HCT116 (cell line): ENCODE data around the gene GRK2. TPM values are rescaled to one million over a fixed set of nuclear protein-coding genes. Genes with fewer than 3 reads are reported as not detected.

Source experiments
- ATAC-seq: fragments of 200-7000 bp; cut with Tn5 transposase; 2 replicates; pipeline ENCODE4 v1.9.1; 2020; ENCODE audit warnings: mild to moderate bottlenecking, moderate library complexity
- BruUV-seq: library from RNA; stranded (reverse); fragments of 400-500 nt; replicated peaks from 2 replicates; lab custom pipeline; 2021; lab: Mats Ljungman, UMichigan
- CTCF ChIA-PET: fragments of 300-600 bp; sonication (Branson Sonifier 250); formaldehyde crosslinking; loops from one replicate; lab custom pipeline; 2021; ENCODE audit warnings: antibody characterized with exemption; lab: Charles Lee
- POLR2A ChIA-PET: fragments of 300-600, 350-600 bp; sonication (Branson Sonifier 250); formaldehyde crosslinking; loops from one replicate; lab custom pipeline; 2021; ENCODE audit warnings: antibody characterized with exemption; lab: Charles Lee
- RAD21 ChIA-PET, 2 experiments: fragments of 300-600 bp; sonication (Branson Sonifier 250); formaldehyde crosslinking; loops; one replicate each; lab custom pipeline; 2023; ENCODE audit warnings: low total read pairs in 2 of 2; ENCODE audit not compliant: uncharacterized antibody in 2 of 2, unreplicated experiment in 2 of 2, low non-redundant PET in 1 of 2; lab: Charles Lee
- DNase-seq: peaks from one replicate; pipeline ENCODE4 v3.0.0-alpha.2; 2010; ENCODE audit warnings: low read depth, low spot score
- H2AFZ ChIP-seq: fragments of 200-600 bp; shearing (Covaris generic), sonication (generic); 2 replicates; pipeline ENCODE4 v1.6.1; 2017; ENCODE audit warnings: low read depth, mixed run types, mixed read lengths, antibody characterized with exemption, low read length; ENCODE audit not compliant: poor library complexity, severe bottlenecking
- H3K27ac ChIP-seq: 2 replicates; pipeline ENCODE4 v1.5.1; 2012; ENCODE audit warnings: low read depth, low read length
- H3K27me3 ChIP-seq: fragments of 200-600 bp; sonication (generic); 2 replicates; pipeline ENCODE4 v1.6.1; 2016; ENCODE audit warnings: mixed run types, low read length, mixed read lengths; ENCODE audit not compliant: insufficient read depth
- H3K36me3 ChIP-seq, 2 experiments: fragments of 200-500 bp in 1 of 2; fragments of 200-600 bp in 1 of 2; sonication (Bioruptor generic) in 1 of 2; sonication (generic) in 1 of 2; 2 replicates each; pipeline versions ENCODE4 v1.5.1 to v1.6.1; 2014 to 2016; ENCODE audit warnings: low read length in 2 of 2, inconsistent platforms in 1 of 2, mixed read lengths in 1 of 2, mixed run types in 1 of 2; ENCODE audit not compliant: insufficient read depth in 2 of 2, control insufficient read depth in 1 of 2
- H3K4me1 ChIP-seq, 2 experiments: fragments of 200-600 bp in 1 of 2; sonication (generic) in 1 of 2; 2 replicates each; pipeline versions ENCODE4 v1.5.1 to v1.6.1; 2012 to 2017; ENCODE audit warnings: low read length in 2 of 2, inconsistent platforms in 1 of 2, mild to moderate bottlenecking in 1 of 2, mixed read lengths in 1 of 2, mixed run types in 1 of 2, moderate library complexity in 1 of 2; ENCODE audit not compliant: insufficient read depth in 2 of 2, control insufficient read depth in 1 of 2
- H3K4me2 ChIP-seq: fragments of 200-600 bp; sonication (generic); 2 replicates; pipeline ENCODE4 v1.6.1; 2017; ENCODE audit warnings: mixed run types, low read length, mixed read lengths
- H3K4me3 ChIP-seq, 2 experiments: fragments of 200-600 bp in 1 of 2; sonication (generic) in 1 of 2; replicated peaks in 1 of 2; 2 replicates each; pipeline ENCODE4 v1.5.1; 2011 to 2016; ENCODE audit warnings: low read length in 2 of 2, control low read depth in 1 of 2, low read depth in 1 of 2, mild to moderate bottlenecking in 1 of 2, mixed read lengths in 1 of 2, mixed run types in 1 of 2
- H3K79me2 ChIP-seq: fragments of 200-600 bp; sonication (generic); 2 replicates; pipeline ENCODE4 v1.6.1; 2017; ENCODE audit warnings: mild to moderate bottlenecking, mixed run types, low read length, moderate library complexity, mixed read lengths; ENCODE audit not compliant: insufficient read depth
- H3K9ac ChIP-seq: fragments of 200-600 bp; sonication (generic); 2 replicates; pipeline ENCODE4 v1.6.1; 2016; ENCODE audit warnings: low read length, mixed read lengths
- H3K9me2 ChIP-seq: fragments of 200-600 bp; sonication (generic), shearing (Covaris generic); 2 replicates; pipeline ENCODE4 v1.6.1; 2017; ENCODE audit warnings: mixed run types, mild to moderate bottlenecking, moderate library complexity; ENCODE audit not compliant: insufficient read depth
- H3K9me3 ChIP-seq, 2 experiments: fragments of 200-500 bp in 1 of 2; fragments of 200-600 bp in 1 of 2; sonication (Bioruptor generic) in 1 of 2; sonication (generic) in 1 of 2; 2 replicates each; pipeline ENCODE4 v1.6.1; 2014 to 2017; ENCODE audit warnings: low read length in 2 of 2, mixed read lengths in 2 of 2, inconsistent platforms in 1 of 2, low read depth in 1 of 2, mild to moderate bottlenecking in 1 of 2, mixed run types in 1 of 2, moderate library complexity in 1 of 2; ENCODE audit not compliant: control insufficient read depth in 1 of 2, insufficient read depth in 1 of 2
- H4K20me1 ChIP-seq: fragments of 200-600 bp; sonication (generic), shearing (Covaris generic); 2 replicates; pipeline ENCODE4 v1.6.1; 2017; ENCODE audit warnings: mixed run types, mild to moderate bottlenecking, moderate library complexity; ENCODE audit not compliant: insufficient read depth
- ATF3 ChIP-seq: IDR thresholded peaks from 2 replicates; pipeline ENCODE4 v1.6.1; 2012
- CEBPB ChIP-seq: IDR thresholded peaks from 2 replicates; pipeline ENCODE4 v1.6.1; 2012; ENCODE audit warnings: low read depth
- ELF1 ChIP-seq: IDR thresholded peaks from 2 replicates; pipeline ENCODE4 v1.6.1; 2012; ENCODE audit warnings: low read depth, borderline replicate concordance
- EZH2 ChIP-seq: fragments of 200-600 bp; sonication (generic); IDR thresholded peaks from 2 replicates; pipeline ENCODE4 v1.6.1; 2017; ENCODE audit warnings: antibody characterized with exemption, mixed run types
- EZH2phosphoT487 ChIP-seq: fragments of 200-600 bp; IDR thresholded peaks from 2 replicates; pipeline ENCODE4 v1.6.1; 2018; ENCODE audit warnings: antibody characterized with exemption, borderline replicate concordance
- FOSL1 ChIP-seq: IDR thresholded peaks from 2 replicates; pipeline ENCODE4 v1.6.1; 2012; ENCODE audit warnings: low read depth
- MAX ChIP-seq: IDR thresholded peaks from 2 replicates; pipeline ENCODE4 v1.6.1; 2012
- POLR2AphosphoS5 ChIP-seq: IDR thresholded peaks from 2 replicates; pipeline ENCODE4 v1.6.1; 2011; ENCODE audit warnings: mild to moderate bottlenecking, low read depth, low read length, moderate library complexity
- SIN3A ChIP-seq: IDR thresholded peaks from 2 replicates; pipeline ENCODE4 v1.6.1; 2012; ENCODE audit warnings: low read depth
- SP1 ChIP-seq: IDR thresholded peaks from 2 replicates; pipeline ENCODE4 v1.6.1; 2012; ENCODE audit warnings: low read depth
- SRF ChIP-seq: IDR thresholded peaks from 2 replicates; pipeline ENCODE4 v1.6.1; 2012; ENCODE audit warnings: low read depth
- TCF7L2 ChIP-seq: IDR thresholded peaks from 2 replicates; pipeline ENCODE4 v1.7.0; 2011; ENCODE audit warnings: borderline replicate concordance, inconsistent platforms; ENCODE audit not compliant: insufficient read depth, insufficient read length; ENCODE audit errors: extremely low read depth
- ZNF274 ChIP-seq: fragments of 200-500 bp; sonication (Bioruptor generic); IDR thresholded peaks from 2 replicates; pipeline ENCODE4 v1.6.1; 2014; ENCODE audit warnings: mild to moderate bottlenecking, low read depth, low read length, inconsistent platforms
- intact Hi-C: fragments of 100-400 bp; cut with micrococcal nuclease; formaldehyde crosslinking; loops from 2 replicates; pipeline ENCODE4 v1.10.0; 2022
- total RNA-seq: library from RNA; stranded (reverse); gene quantifications from one replicate; pipeline ENCODE4 v1.2.1, GENCODE V29; 2021; ENCODE audit not compliant: unreplicated experiment

GRK2 gene
- total RNA-seq, 1 experiment from 2014 or later: 83.0 TPM

DNA sequence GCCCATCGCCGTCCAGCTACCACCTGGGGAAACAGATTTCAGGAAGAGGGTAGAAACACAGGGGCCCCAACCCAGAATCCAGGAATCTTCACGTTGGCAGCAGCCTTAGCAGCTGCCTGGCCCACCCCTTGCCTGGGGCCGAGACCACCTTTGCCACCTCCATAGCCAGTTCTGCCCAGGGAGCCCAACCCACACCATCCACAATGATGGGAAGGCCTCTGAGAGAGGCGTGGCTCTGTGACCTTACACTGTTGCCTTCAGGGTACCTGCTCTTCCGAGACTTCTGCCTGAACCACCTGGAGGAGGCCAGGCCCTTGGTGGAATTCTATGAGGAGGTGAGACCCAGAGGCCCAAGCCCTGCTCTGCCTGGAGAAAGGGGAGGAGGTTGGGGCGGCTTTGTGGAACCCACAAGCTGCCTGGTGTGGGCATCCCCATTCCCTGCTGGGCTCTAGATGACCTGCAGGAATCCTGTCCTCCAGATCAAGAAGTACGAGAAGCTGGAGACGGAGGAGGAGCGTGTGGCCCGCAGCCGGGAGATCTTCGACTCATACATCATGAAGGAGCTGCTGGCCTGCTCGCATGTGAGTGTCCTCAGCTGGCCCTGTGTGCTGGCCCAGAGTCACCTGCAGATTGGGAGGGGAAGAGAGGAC, 12.8 kb downstream of the GRK2 start:
- H3K9me2 ChIP-seq: no peaks in the 10 kb centered on the region
- no peak overlapping the region for H3K27ac ChIP-seq
- DNase-seq (no peak), ATAC-seq (no peak)
- no TSS peak for BruUV-seq
- H3K4me2 ChIP-seq: no peak overlapping the region
- RAD21 ChIA-PET: no interaction called here
- H3K4me1 ChIP-seq: peaks cover 4 to 19% of the 10 kb centered on the region in 2 experiments
- TF ChIP-seq ATF3 (no peak), ELF1 (no peak), SRF (no peak), ZNF274 (no peak), MAX (no peak), FOSL1 (no peak), SIN3A (no peak), POLR2AphosphoS5 (no peak), EZH2phosphoT487 (no peak), TCF7L2 (no peak), EZH2 (no peak), CEBPB (no peak), SP1 (no peak)
- no peak overlapping the region for H3K4me3 ChIP-seq
- intact Hi-C loops: no loop called here
- CTCF ChIA-PET: no interaction called here
- H3K9me3 ChIP-seq: no peaks in the 10 kb centered on the region
- peaks cover 21 to 41% of the 10 kb centered on the region in 2 experiments for H3K36me3 ChIP-seq
- H3K79me2 ChIP-seq: peaks cover 44% of the 10 kb centered on the region
- H4K20me1 ChIP-seq: no peaks in the 10 kb centered on the region
- H3K9ac ChIP-seq: no peak overlapping the region
- H2AFZ ChIP-seq: no peak overlapping the region
- no peaks in the 10 kb centered on the region for H3K27me3 ChIP-seq
- POLR2A ChIA-PET: no interaction called here
